Activated T-helper 1 cell treated with Interleukin-2 at 50 U/mL for 16 hours (primary cell): ENCODE measurements around the gene DNAH1.

Source experiments
- DNase-seq: peaks from one replicate; pipeline ENCODE4 v3.0.0-alpha.2; 2020; ENCODE audit warnings: low read depth

DNAH1 gene

DNA sequence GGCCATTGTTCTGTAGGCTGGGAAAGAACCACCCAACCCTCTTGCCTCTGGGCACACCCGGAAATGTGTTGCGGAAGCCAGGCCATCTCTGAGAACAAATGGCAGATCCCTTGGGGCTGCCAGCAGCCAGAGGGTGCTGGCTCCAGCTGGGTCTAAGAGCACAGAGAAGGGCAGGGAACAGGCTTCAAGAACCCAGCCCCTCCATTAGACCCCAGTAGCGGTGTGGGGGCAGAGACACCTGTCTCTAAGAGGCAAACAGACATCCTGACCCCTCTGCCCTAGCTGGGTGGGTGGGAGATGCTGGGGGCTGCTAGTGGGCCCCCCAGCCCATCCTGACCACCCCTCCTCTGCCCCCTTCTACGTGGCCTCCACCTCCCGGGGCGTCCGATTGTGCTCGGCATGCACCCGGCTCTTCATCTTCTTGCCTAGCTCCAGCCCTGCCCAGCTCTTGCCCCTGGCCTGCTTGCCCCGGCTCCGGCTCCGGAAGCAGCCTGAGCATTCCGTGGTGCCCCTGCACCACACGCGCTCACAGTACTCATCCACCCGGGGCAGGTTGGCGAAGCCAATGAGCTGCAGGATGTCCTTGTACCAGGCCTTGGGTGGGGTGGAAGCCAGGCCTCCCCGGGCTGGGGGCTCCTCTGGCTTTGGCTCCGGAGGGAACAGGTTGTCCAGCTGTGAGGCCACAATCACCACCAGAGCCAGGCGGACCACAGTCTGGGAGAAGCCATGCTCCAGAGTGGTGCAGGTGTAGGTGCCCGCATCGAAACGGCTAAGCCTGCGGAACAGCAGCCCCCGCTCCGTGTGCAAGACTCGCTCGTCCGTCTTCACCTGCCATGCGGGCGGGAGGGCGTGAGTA lies 119.4 kb downstream of the DNAH1 start:
- no peak for DNase-seq

DNA sequence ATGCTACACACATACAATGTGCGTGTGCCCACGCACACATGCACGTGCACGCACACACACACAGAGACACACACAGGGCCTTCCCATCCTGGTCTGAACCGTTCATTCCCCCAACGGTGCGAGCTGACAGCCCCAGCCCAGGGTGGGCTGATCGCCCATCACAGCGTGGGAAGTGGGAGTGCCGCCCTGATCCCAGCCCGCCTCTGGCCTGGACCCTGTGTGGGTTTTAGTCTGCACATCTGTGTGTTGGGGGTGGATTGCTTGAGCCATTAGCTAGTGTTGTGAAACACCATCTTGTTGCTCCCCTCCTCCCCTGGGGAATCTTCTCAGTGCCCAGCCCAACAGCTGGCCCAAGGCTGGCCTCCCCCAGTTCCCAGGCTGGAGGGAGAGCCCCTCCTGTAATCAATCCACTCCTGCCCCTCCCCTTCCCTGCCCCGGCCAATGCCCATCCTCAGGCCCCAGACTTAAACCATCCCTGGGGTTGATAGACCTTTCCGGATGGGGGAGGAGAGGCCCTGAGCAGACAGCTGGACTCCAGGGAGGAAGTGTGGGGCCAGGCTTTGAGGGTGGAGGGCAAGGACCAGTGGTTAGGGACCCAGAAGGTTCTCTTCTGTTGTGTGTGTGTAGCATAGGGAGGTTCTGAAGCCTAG lies 120.5 kb downstream of the DNAH1 start:
- DNase-seq, result no peak

DNA sequence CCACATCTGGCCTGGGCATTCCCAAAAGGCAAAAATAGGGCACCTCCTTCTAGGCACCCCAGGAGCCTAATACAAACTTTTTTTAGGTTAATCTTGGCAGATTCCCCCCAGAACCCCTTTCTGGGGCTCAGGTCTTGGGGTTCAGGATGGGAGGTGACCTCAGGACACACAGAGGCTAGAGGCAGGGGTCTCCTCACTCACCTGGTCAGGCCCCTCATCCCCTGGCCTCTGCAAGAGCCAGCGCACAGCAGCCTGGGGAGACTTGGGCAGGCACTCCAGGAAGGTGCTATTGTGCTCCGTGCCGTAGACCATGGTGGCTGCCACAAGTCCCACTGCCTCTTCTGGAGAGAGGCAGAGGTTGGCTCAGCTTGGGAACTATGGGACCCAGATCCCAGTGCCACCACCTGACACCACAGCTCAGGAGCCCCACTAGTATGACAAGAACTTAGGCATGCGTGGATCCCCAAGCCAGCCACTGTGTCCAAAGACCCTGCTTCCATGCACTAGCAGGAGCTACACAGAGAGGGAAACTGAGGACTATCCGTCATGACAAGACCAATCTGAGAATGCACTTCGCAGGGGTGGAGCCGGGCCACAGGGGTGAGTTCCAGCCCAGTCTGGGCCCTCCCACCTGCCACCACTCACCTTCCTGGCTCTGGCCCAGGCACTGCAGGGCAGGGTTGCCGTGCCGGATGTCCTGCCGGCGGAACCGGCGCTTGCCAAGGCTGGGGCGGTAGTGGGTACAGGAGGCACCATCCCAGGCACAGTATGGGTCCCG lies 121.4 kb downstream of the DNAH1 start:
- DNase-seq, result no peak

DNA sequence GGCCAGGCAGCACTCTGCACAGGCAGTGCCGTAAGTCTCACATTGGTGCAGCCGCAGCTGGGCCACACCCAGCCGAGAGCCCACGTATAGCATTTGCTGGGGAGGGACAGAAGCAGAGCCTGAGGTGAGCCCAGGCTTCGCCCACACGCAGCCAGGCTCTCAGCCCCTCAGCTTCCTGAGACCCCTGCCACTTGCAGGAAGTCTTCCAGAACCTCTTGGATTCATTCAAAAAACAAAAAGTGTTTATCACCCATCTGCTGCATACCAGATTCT lies 121.9 kb downstream of the DNAH1 start:
- no peak for DNase-seq

DNA sequence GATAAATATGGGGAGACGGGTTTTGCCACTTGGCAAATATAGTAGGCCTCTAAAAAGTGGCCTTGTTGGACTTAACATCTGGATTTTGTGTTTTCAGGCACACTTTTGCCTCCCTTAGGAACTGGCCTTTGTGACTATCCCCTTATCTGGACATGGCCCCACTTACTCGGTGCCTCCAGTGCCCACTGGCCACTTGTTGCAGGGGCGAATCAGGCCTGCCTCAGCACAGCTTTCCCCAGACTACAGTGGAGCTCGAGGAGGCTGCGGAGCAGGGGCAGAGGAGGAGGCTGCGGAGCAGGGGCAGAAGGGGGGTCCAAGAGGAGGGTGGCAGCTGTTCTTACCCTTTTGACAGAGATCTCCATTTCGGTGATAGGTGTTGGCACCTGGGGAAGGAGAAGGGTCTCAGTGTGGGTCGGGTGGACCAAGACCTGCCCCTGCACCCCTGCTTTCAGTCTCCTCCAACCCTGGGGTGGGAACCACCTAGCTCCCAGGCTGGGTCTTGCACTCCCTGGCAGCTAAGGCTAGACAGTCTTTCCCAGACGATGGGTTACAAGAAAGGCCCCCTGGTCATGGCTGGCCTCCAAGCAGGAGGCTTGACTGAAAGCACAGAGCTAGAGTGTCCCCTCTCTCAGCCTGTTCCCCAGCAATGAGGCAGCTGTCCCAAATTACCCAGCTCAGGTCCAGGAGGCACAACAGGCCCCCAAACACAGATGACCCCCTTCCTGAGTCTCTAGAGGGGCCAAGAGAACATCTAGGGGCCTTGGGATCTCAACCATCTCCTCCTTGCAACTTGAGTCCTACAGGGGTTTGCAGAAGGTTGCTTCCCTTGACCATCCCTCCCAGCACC lies 122.7 kb downstream of the DNAH1 start:
- DNase-seq, result no peak

DNA sequence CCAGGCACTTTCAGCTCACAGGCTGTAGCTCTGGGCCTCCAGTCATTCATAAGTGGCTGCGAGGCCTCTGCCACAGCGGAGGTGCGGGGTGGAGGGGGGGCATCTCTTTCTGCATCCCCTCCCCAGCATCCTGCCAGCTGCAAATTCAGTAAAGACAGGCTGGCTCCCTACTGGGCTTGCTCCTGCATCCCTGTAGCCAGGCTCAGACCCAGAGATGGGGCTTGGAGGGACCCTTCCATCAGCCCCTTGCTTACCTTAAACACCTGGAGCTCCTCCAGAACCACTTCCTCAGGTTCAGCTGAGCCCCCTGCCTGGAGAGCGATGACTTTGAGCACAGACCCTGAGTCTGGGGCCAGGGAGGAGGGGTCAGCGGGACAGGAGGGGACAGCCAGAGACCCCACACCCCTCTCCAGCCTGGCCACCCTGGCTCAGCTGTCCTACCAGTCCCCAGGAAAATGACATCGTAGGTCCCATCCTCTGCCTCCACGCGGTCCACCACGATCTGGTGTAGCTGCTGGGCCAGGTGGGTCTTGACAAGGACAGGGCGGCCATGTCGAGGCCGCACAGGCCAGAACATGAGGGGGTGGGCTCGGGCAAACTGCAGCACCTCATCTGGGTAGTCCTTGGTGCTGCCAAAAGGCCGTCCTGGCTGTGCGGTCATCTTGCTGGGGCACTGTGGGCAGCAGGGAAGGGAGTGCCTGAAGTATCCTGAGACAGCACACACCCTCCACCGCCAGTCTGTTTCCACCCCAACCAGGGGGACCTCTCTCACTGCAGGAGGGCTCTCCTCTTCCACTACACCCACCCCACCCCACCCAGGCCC lies 123.5 kb downstream of the DNAH1 start:
- no peak for DNase-seq

DNA sequence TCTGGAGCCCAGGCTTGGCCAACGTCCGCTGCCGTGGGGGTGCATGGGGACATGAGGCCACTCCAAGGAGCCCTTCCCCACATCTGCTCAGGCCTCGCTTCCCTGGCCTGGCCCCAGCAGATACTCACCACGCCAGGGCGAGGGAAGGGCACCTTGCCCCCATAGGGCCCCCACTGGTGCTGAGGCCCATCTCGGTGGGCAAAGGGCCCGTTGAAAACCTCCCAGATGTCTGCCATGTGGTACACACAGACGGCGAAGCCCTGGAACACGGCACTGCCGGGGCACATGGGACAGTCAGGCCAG lies 124.1 kb downstream of the DNAH1 start:
- DNase-seq, result no peak

DNA sequence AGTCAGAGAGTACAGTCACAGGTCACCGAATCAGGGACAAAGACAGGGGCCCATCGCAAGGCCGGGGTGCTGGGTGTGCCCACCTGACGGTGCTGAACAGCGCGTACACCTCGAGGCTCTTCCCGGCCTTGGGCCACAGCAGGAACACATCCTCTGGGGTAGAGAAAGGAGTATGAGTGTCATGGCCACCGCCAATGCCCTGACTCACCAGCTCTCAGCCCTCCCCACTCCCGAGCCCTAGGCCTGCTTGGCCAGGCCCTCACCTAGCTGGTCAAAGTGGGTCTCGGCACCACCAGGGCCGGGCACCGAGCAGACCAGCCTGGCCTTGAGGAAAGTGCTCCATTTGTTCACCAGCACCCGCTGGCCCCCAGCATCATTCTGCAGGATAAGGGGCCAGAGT lies 124.6 kb downstream of the DNAH1 start:
- DNase-seq, result no peak

DNA sequence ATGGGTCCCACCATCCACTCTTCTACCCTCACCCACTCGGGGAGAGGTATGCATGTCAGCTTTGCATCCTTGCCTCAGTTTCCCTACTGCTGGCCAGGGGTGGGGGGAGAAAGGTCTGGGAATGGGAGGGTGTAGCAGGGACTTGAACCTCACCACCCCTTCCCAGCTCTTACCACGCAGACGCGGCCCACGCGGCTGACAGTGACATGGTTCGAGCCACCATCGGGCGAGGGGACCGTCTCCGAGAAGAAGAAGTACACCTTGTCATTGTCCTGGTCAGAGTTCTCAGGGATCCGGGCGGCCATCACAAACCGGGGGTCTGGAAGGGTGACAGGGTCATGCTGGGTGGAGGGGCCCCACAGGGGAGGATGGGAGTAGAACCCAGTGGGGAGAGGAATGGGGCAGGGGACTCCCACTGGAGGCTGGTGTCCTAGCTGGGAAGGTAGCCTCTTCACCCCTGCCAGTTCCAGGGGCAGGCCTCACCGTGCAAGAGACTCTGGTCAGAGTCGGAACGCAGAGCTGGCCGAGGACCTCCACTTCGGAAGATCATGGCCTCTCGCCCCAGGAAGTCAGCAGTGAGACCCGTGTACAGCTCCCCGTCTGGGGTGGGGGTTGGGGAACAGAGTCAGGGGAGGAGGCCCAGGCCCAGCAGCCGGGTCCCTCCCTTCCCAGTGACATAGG lies 125.1 kb downstream of the DNAH1 start:
- no peak for DNase-seq

DNA sequence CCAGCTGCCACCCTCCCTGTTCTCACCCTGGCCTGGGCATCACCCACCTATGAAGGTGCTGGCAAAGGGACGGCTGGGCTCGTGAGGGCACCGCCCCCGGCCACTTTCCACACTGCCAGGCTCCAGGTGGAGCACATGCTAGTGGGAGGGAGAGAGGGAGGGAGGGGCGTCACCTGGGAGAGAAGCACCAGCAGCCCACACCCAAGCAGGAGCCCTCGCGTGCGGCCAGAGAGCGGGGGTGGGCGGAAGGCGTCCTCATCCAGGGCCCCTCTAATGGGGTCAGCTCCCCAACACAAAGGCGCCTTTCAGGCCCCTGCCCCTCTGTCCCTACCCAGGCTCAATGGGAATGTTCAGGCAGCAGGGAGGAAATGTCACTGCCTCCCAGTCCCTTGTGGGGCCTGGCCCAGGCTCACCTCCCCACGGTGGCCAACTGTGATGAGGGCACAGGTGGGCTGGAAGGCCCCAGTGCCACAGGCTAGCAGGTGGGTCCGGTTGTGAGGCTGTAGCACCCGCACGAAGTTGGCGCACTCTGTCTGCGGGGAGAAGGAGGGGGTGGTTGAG lies 125.7 kb downstream of the DNAH1 start:
- no peak for DNase-seq

DNA sequence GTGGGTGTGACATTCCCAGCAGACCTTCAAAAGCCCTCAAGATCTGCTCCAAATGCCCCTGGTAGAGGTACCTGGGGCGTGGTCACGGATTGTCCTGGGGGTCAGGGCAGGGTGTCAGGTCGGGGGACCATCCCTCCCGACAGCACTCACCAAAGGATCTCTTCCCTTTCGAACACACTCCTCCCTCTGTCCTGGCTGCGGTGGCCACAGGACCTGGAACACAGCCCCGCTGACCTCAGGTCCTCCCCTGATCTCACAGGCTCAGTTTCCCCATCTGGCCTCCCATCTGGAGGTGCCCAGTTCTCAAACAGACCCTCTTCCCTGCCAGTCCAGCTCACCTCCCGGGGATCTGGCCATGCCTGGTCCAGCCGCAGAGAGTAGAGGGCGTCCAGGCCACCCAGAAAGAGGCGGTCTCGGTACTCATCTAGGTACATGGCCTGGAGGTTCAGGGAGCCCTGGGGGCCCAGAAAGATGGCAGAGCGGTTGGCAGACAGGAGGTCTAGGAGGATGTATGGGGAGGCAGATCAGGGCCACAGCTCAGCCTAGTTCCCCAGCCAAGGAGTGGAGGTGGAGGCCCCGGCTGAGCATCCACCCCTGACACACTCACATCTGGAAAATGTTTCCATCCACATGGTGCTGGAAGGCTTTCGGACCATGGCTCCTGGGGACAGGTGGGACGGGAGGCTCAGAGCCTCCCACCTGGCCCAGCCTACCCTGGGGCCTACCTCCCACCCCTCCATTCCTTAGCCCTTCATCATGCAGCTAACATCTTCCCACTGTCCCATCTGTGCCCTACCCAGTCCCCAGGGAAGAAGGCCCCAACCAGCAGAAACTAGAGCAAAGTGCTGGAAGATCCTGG lies 126.5 kb downstream of the DNAH1 start:
- DNase-seq, result no peak

DNA sequence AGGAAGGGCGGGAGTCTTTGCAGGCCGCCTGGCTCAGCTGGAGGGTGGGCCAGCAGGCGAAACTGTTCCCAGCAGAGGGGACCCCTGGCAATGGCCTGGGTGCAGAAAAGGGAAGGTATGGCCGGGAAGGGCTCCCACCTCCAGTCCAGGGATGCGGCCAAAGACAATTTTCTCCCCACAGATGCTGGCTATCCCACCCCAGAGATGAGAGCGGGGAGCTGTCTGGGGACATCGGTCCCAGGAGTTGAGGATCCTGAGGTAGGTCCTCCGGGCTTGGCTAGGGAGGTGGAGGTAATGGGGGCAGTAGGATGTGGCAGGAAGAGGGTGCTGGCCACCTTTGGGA lies 127.1 kb downstream of the DNAH1 start:
- DNase-seq, result no peak

DNA sequence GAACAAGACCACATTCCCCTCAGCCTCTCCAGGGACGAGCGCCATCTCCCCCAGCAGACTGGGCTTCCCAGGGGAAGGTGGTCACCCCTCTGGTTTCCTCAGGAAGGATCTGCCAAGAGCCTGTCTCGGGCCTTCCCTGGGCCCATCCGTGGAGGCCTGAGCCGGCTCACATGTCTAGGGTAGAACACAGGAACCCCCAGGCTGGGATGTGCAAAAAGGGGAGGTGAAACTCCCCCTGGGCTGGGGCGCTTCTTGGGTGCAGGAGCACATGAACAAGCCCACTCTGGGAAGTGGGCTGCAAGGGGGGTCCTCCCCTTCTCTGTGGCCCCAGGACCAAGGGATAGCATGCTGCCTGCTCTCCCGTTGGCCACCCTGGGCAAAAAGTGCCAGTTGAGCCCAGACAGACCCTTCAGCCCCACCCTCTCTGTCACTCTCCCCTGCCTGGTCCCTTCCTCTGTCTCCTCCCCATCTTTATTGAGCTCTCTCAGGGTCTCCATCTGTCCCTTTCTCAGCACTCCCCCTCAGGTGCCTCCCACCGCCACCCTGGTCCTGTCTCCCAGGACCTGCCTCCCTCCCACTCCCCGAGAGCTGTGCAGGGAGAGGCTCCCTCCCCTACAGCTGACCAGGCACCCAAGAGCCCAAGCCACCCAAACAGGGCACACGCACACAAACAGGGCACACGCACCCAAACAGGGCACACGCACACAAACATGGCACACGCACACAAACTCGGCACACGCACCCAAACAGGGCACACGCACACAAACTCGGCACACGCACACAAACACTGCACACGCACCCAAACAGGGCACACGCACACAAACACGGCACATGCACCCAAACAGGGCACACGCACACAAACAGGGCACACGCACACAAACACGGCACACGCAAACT lies 127.9 kb downstream of the DNAH1 start:
- no peak for DNase-seq

DNA sequence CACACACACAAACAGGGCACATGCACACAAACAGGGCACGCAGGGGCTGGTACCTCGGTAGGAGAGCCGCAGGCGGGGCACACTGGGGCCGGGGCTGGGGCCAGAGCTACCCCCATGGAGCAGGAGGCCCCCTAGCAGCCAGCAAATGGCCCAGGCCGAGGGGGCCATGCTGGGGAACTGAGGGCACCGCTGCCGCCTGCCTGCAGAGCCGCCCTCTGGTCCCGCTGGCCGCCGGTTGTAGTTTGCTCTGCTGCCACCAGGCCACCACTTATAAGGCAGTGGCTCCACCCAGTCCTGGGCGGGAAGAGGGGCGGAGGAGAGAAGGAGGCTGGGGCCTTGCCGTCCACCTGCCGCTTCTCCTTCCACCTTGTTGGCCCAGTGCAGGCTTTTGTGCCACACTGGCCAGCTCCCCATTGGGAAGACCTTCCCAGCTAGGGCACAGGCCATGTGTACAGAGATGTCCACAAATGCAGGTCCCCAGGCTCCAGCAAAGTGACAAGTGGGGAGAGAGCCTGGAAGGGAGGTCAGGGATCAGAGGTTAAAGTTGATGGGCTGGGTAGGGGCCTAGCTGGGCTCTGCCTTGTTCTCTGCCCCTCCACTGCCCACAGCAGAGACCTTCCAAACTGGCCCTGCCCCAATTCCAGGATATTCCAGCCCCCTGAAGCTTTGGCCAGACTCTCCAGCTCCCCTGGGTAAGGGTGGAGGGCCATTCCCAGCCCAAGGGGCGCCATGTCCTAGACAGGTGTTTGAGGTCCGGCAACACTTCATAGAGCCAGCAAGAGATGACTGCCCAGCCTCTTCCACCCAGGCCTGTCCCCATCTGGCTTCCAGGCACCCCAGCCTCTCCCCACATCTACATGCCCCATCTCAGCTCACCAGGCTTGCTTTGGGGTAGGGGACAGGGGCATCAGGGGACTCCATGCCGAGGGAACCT lies 129.0 kb downstream of the DNAH1 start, which contains the start of gene SEMA3G:
Gene SEMA3G (minus strand): TSS at position 244 of the 934 bp plus-strand sequence. CDS start 76 bp downstream, at position 168.
- DNase-seq, result peak; percentile 50

DNA sequence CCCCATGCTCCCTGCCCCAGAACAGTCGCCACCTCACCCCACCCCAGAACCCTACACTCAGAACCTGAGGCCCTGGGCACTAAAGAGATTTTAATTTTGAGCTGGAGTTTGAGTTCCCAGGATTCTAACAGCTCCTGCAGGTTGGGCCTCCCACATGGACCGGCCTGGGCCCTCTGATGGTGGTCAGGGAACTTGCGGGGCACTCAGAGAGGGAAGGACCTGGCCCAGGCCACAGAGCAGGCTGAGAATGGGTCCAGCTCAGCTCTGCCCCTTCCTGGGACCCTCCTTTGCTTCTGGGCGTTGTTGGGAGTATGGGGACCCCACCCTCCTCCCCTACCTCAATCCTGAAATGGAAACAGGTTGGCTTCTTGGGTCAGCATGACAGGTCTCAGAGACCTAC lies 129.9 kb downstream of the DNAH1 start:
- no peak for DNase-seq

DNA sequence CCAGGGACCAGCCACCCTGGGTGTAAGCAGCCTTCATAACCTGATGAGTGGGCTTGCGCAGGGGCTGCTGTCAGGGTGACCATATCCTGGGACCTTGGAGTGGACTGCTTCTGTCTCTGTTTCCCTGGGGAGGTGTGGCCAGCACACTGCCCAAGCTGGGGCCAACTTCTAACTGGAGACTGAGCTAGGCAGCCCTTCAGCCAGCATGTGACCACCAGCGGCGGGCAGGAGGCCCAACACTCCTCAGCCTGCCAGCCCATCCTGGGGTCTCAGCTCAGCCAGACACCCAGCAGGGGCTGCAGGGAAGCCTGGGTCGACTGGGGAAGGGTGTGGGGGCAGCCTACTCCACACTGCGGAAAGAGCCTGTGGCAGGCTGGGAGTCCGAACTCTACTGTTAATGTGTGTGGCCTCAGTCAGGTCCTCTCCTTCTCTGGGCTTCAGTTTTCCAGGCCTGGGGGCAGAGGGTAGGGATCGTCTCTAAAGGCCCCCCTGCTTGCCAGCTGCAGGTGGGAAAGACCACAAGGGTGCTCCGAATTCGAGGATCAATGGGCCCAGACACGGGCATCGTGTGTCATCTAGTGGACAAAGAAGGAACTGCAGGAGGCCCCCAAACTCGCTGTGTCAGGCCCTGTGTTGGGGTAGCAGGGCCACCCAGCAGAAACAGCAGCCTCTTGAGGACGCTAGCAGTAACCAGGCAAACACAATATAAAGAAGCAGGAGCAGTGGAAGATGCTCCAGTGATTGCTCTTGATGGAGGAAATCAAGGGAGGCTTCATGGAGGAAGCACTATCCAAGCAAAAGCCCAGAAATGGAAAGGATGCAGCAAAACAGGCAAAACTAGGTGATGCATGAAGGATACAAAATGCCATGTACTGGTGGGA lies 130.8 kb downstream of the DNAH1 start:
- DNase-seq, result peak; percentile 49
